ENCODE measurements around the gene GJB2. TPM values are rescaled to one million over a fixed set of nuclear protein-coding genes. Genes with fewer than 3 reads are reported as not detected.

Gene GJB2
- total and polyA plus RNA-seq, 2 of the 8 experiments (the other 6 are each of a cell fraction or from before 2014, with no cell fraction given), result 0.20 to 0.21 TPM

- no peak for TF ChIP-seq KDM1A (IDR thresholded peaks at IDR 0.05; ENCODE audit: borderline replicate concordance, low read length)
Observed at GRCh38 chr13:20157151-20157796, 35.5 kb downstream of the GJB2 start (continued).
